ENCODE data around the gene B3GALT5. TPM values are rescaled to one million over a fixed set of nuclear protein-coding genes. Genes with fewer than 3 reads are reported as not detected.
"Not testable (repeated sequence)": the region's sequence is repeated elsewhere in the genome, so short reads cannot be mapped to it uniquely, and the experiment has no call there.

Gene B3GALT5
- polyA plus RNA-seq, 2 of the 4 experiments (the other 2 are of a cell fraction) = 0.39 to 0.52 TPM

- DNase-seq (ENCODE audit: low read depth in 1 of 2, low spot score in 1 of 2) (no peak), ATAC-seq (no peak), FAIRE-seq (no peak)
- Histone ChIP-seq H3K4me2 (no peak overlapping the region), H3K27ac (no peak overlapping the region), H3K4me3 (no peak overlapping the region), H3K9me3 (no peaks in the 10 kb centered on the region), H3K4me1 (no peaks in the 10 kb centered on the region)
- POLR2A ChIA-PET = no interaction called here
- WGBS (ENCODE audit: missing lambda C conversion rate) = 80% methylated on average over 16 of the region's 16 CpGs
- TF ChIP-seq PHF8 (IDR thresholded peaks at IDR 0.05; ENCODE audit: borderline replicate concordance, low read depth) (no peak), HDAC2 (IDR thresholded peaks at IDR 0.05) (no peak), CBX2 (IDR thresholded peaks at IDR 0.05; ENCODE audit: borderline replicate concordance, low read depth) (no peak), GATA3 (IDR thresholded peaks at IDR 0.05; ENCODE audit: borderline replicate concordance) (no peak), ZFP36 (IDR thresholded peaks at IDR 0.05; ENCODE audit: borderline replicate concordance, partially characterized antibody) (no peak), KDM1A (IDR thresholded peaks at IDR 0.05; ENCODE audit: low read depth) (no peak), ESRRA (IDR thresholded peaks at IDR 0.05; ENCODE audit: borderline replicate concordance, low read length) (no peak), CEBPB (IDR thresholded peaks at IDR 0.05) (no peak)
- CTCF ChIA-PET = no interaction called here
These were observed 32.9 kb upstream of the B3GALT5 start for GRCh38 chr21:39579734-39580332.

- no peak for TF ChIP-seq RFX5 (IDR thresholded peaks at IDR 0.05)
- no peak for TF ChIP-seq NFE2L2 (conservative IDR thresholded peaks at IDR 0.05; ENCODE audit: low read length)
- TF ChIP-seq, protein P1, sequence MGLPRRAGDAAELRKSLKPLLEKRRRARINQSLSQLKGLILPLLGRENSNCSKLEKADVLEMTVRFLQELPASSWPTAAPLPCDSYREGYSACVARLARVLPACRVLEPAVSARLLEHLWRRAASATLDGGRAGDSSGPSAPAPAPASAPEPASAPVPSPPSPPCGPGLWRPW (IDR thresholded peaks at IDR 0.05) = no peak
- no peak for TF ChIP-seq HOXB13 (CRISPR knock-in tag; IDR thresholded peaks at IDR 0.05; ENCODE audit: low read depth)
- TF ChIP-seq KDM5A (IDR thresholded peaks at IDR 0.05) = no peak
- no peak for TF ChIP-seq BHLHE40 (IDR thresholded peaks at IDR 0.05; ENCODE audit: low read depth, low read length)
- TF ChIP-seq ESRRA (IDR thresholded peaks at IDR 0.05; ENCODE audit: borderline replicate concordance, low read length) = no peak
- no peak for TF ChIP-seq HOXA7 (CRISPR knock-in tag; IDR thresholded peaks at IDR 0.05)
- TF ChIP-seq EHMT2 (IDR thresholded peaks at IDR 0.05; ENCODE audit: low read depth) = no peak
- no peak for TF ChIP-seq SMC3 (IDR thresholded peaks at IDR 0.05)
- TF ChIP-seq TP53 (CRISPR knock-in tag; IDR thresholded peaks at IDR 0.05) = no peak
- TF ChIP-seq RARB (CRISPR knock-in tag; IDR thresholded peaks at IDR 0.05) = no peak
- no peaks in the 10 kb centered on the region for H3K4me1 ChIP-seq
- H3K9me3 ChIP-seq = no peaks in the 10 kb centered on the region
- no peak overlapping the region for H3K4me3 ChIP-seq
- POLR2A ChIA-PET = no interaction called here
- ATAC-seq (no peak), DNase-seq (ENCODE audit: low read depth in 1 of 2, low spot score in 1 of 2) (no peak), FAIRE-seq (no peak)
- CTCF ChIA-PET = no interaction called here
- H3K27ac ChIP-seq = no peak overlapping the region
- WGBS (ENCODE audit: missing lambda C conversion rate) = 35% methylated on average over 2 of the region's 2 CpGs
- no peak overlapping the region for H3K4me2 ChIP-seq
These were observed 32.0 kb upstream of the B3GALT5 start for GRCh38 chr21:39580744-39581143.

DNA sequence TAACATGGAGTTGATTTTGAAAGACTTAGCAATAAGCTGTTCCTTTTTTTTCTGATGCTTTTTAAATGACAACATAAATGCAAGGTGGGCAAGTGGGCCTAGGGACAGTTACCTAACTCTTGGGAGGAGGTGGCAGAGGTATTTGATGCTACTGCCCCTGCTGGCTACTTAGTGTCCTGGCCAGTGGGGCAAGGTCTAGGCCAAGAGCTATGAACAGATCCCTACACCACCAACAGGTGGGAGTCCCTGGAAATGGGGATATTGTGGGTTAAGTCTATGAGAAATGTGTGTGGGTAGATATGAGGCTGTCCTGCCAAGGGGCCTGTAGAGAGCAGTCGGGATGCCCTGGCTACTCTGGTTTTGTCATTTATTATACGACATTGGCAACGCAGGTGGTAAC lies 31.3 kb upstream of the B3GALT5 start:
- Histone ChIP-seq H3K4me1 (no peaks in the 10 kb centered on the region), H3K4me3 (no peak overlapping the region), H3K27ac (no peak overlapping the region), H3K4me2 (no peak overlapping the region), H3K9me3 (no peaks in the 10 kb centered on the region)
- no peak for FAIRE-seq
- ChIA-PET POLR2A (no interaction called here), CTCF (no interaction called here)
- TF ChIP-seq POLR2A (IDR thresholded peaks at IDR 0.05; ENCODE audit: low read length) (no peak), HEYL (CRISPR knock-in tag; IDR thresholded peaks at IDR 0.05) (no peak), SREBF2 (IDR thresholded peaks at IDR 0.05) (no peak)
- no peak for ATAC-seq
- 88% methylated on average over 3 of the region's 3 CpGs for WGBS (ENCODE audit: missing lambda C conversion rate)
- DNase-seq (ENCODE audit: low read depth in 1 of 2, low spot score in 1 of 2) = peak in 1 of 2 experiments; percentile 1

- TF ChIP-seq FOXS1 (CRISPR knock-in tag; IDR thresholded peaks at IDR 0.05) = no peak
- no peak for TF ChIP-seq CHD2 (IDR thresholded peaks at IDR 0.05; ENCODE audit: low read length, partially characterized antibody)
- TF ChIP-seq MYC (IDR thresholded peaks at IDR 0.05; ENCODE audit: borderline replicate concordance, low read length) = no peak
- TF ChIP-seq, protein P1 (IDR thresholded peaks at IDR 0.05) = no peak
- no peak for TF ChIP-seq SMC3 (IDR thresholded peaks at IDR 0.05)
- no peak for TF ChIP-seq EHF (CRISPR knock-in tag; IDR thresholded peaks at IDR 0.05)
- TF ChIP-seq HOXB13 (CRISPR knock-in tag; IDR thresholded peaks at IDR 0.05; ENCODE audit: low read depth) = no peak
- no peak for TF ChIP-seq FOSB (CRISPR knock-in tag; IDR thresholded peaks at IDR 0.05)
- TF ChIP-seq KDM1A (IDR thresholded peaks at IDR 0.05; ENCODE audit: low read depth) = no peak
- TF ChIP-seq ZSCAN20 (CRISPR knock-in tag; IDR thresholded peaks at IDR 0.05) = no peak
- no peak for TF ChIP-seq RARB (CRISPR knock-in tag; IDR thresholded peaks at IDR 0.05)
- TF ChIP-seq ZFP36 (IDR thresholded peaks at IDR 0.05; ENCODE audit: borderline replicate concordance, partially characterized antibody) = no peak
- TF ChIP-seq MAX (IDR thresholded peaks at IDR 0.05) = no peak
- no peak for TF ChIP-seq ZNF302 (CRISPR knock-in tag; IDR thresholded peaks at IDR 0.05)
- no peak for TF ChIP-seq JUN (IDR thresholded peaks at IDR 0.05)
- no peak for TF ChIP-seq MAFK (IDR thresholded peaks at IDR 0.05; ENCODE audit: partially characterized antibody)
- TF ChIP-seq HDAC2 (IDR thresholded peaks at IDR 0.05) = no peak
- TF ChIP-seq JUNB (IDR thresholded peaks at IDR 0.05) = no peak
- no peak for TF ChIP-seq TP53 (CRISPR knock-in tag; IDR thresholded peaks at IDR 0.05)
- H3K4me2 ChIP-seq = no peak overlapping the region
- WGBS (ENCODE audit: missing lambda C conversion rate) = 77% methylated on average over 4 of the region's 4 CpGs
- H3K27ac ChIP-seq = no peak overlapping the region
- H3K4me3 ChIP-seq = no peak overlapping the region
- DNase-seq (ENCODE audit: low read depth in 1 of 2, low spot score in 1 of 2) = no peak
- POLR2A ChIA-PET = no interaction called here
- no peak for FAIRE-seq
- CTCF ChIA-PET = no interaction called here
- no peaks in the 10 kb centered on the region for H3K9me3 ChIP-seq
- no peak for ATAC-seq
- no peaks in the 10 kb centered on the region for H3K4me1 ChIP-seq
These were observed 30.0 kb upstream of the B3GALT5 start for GRCh38 chr21:39582749-39583148.

DNA sequence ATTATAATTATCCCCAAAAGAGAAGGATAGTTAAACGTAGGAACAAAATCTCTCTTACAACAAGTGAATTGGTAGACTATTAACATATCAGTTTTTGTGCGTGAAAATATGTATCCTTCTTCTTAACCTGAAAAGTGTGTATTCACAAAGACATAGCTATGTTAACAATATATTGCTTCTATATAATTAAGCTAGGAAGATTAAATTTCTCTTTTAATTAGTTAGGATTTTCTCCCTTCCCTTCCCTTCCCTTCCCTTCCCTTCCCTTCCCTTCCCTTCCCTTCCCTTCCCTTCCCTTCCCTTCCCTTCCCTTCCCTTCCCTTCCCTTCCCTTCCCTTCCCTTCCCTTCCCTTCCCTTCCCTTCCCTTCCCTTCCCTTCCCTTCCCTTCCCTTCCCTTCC lies 29.2 kb upstream of the B3GALT5 start:
- FAIRE-seq; H3K27ac ChIP-seq; DNase-seq (ENCODE audit: low read depth in 1 of 2, low spot score in 1 of 2); H3K4me3 ChIP-seq; H3K4me2 ChIP-seq; CTCF ChIA-PET; POLR2A ChIA-PET; H3K9me3 ChIP-seq; ATAC-seq; H3K4me1 ChIP-seq: not testable (repeated sequence)
- 36% methylated on average over 2 of the region's 2 CpGs for WGBS (ENCODE audit: missing lambda C conversion rate)
